Limb (tissue), 2 donors: ENCODE data around the gene WRAP73.
A peak's percentile ranks its signal among the peaks of the same experiment; 100 is the strongest.
"Not testable (repeated sequence)": the region's sequence is repeated elsewhere in the genome, so short reads cannot be mapped to it uniquely, and the experiment has no call there.

Experiments used
- DNase-seq, 2 donors: peaks; one replicate each; pipeline ENCODE4 v3.0.0-alpha.2; 2016; ENCODE audit errors: extremely low spot score in 2 of 2

The WRAP73 gene

GRCh38 chr1:3599286-3599811, 50.6 kb downstream of the WRAP73 start:
- DNase-seq: no peak

GRCh38 chr1:3598522-3599285, 51.2 kb downstream of the WRAP73 start:
- DNase-seq: peak in 1 of 2 donors; percentile 71

GRCh38 chr1:3598051-3598491, 51.8 kb downstream of the WRAP73 start:
- DNase-seq: peak; percentile 69 to 76

GRCh38 chr1:3597599-3597964, 52.3 kb downstream of the WRAP73 start:
- DNase-seq: no peak

- no peak for DNase-seq
Observed at GRCh38 chr1:3596663-3597598, 53.0 kb downstream of the WRAP73 start.

- no peak for DNase-seq
Observed at GRCh38 chr1:3595949-3596348, 54.0 kb downstream of the WRAP73 start.

- DNase-seq: no peak
Observed at GRCh38 chr1:3594706-3595377, 55.1 kb downstream of the WRAP73 start.

- DNase-seq: no peak
Observed at GRCh38 chr1:3593745-3594144, 56.2 kb downstream of the WRAP73 start.

- DNase-seq: no peak
Observed at GRCh38 chr1:3593334-3593733, 56.6 kb downstream of the WRAP73 start.

- DNase-seq: no peak
Observed at GRCh38 chr1:3590951-3591865, 58.7 kb downstream of the WRAP73 start.

- no peak for DNase-seq
Observed at GRCh38 chr1:3590139-3590763, 59.7 kb downstream of the WRAP73 start.

- DNase-seq: no peak
Observed at GRCh38 chr1:3588395-3588794, 61.5 kb downstream of the WRAP73 start.

- no peak for DNase-seq
Observed at GRCh38 chr1:3586986-3587759, 62.7 kb downstream of the WRAP73 start.

- DNase-seq: no peak
Observed at GRCh38 chr1:3585940-3586568, 63.8 kb downstream of the WRAP73 start.

- not testable (repeated sequence) for DNase-seq
Observed at GRCh38 chr1:3585353-3585868, 64.5 kb downstream of the WRAP73 start.

- no peak for DNase-seq
Observed at GRCh38 chr1:3584915-3585314, 65.0 kb downstream of the WRAP73 start.

- not testable (repeated sequence) for DNase-seq
Observed at GRCh38 chr1:3583751-3584150, 66.2 kb downstream of the WRAP73 start.

- no peak for DNase-seq
Observed at GRCh38 chr1:3581296-3582036, 68.4 kb downstream of the WRAP73 start.
